Trophoblast cell (in vitro differentiated cells and primary cell): ENCODE results near the gene CENPA.

Source experiments
- DNase-seq, 2 donors: peaks; one replicate each; pipeline ENCODE4 v3.0.0-alpha.2; 2016
- H2AFZ ChIP-seq: 2 replicates; pipeline ENCODE4 v1.6.1; 2013; ENCODE audit warnings: low read length, moderate library complexity, mild to moderate bottlenecking; ENCODE audit not compliant: insufficient read depth, poor library complexity
- H2AK5ac ChIP-seq: 2 replicates; pipeline ENCODE4 v1.6.1; 2013; ENCODE audit warnings: mild to moderate bottlenecking, low read length
- H2BK120ac ChIP-seq: 2 replicates; pipeline ENCODE4 v1.6.1; 2013; ENCODE audit warnings: low read length, mild to moderate bottlenecking, moderate library complexity; ENCODE audit not compliant: insufficient read depth, poor library complexity
- H2BK12ac ChIP-seq: 2 replicates; pipeline ENCODE4 v1.6.1; 2013; ENCODE audit warnings: mild to moderate bottlenecking, low read length, moderate library complexity
- H2BK5ac ChIP-seq: 2 replicates; pipeline ENCODE4 v1.6.1; 2013; ENCODE audit warnings: low read length, low read depth, moderate library complexity, mild to moderate bottlenecking; ENCODE audit not compliant: poor library complexity
- H3K14ac ChIP-seq: 2 replicates; pipeline ENCODE4 v1.6.1; 2013; ENCODE audit warnings: mild to moderate bottlenecking, low read length
- H3K18ac ChIP-seq: 2 replicates; pipeline ENCODE4 v1.6.1; 2013; ENCODE audit warnings: mild to moderate bottlenecking, low read length
- H3K23ac ChIP-seq: 2 replicates; pipeline ENCODE4 v1.6.1; 2013; ENCODE audit warnings: low read length
- H3K27ac ChIP-seq: 2 replicates; pipeline ENCODE4 v1.5.1; 2013; ENCODE audit warnings: low read depth, mild to moderate bottlenecking, inconsistent platforms, low read length, moderate library complexity
- H3K27me3 ChIP-seq: 2 replicates; pipeline ENCODE4 v1.6.1; 2013; ENCODE audit warnings: inconsistent platforms, mild to moderate bottlenecking, low read length, moderate library complexity; ENCODE audit not compliant: insufficient read depth
- H3K36me3 ChIP-seq, 2 experiments: 1 replicate in 1 of 2; 2 replicates in 1 of 2; pipeline ENCODE4 v1.6.1; 2013; ENCODE audit warnings: low read length in 2 of 2, mild to moderate bottlenecking in 2 of 2, moderate library complexity in 1 of 2; ENCODE audit not compliant: insufficient read depth in 2 of 2, control insufficient read depth in 1 of 2
- H3K4ac ChIP-seq: 2 replicates; pipeline ENCODE4 v1.6.1; 2013; ENCODE audit warnings: low read depth, mild to moderate bottlenecking, low read length, moderate library complexity
- H3K4me1 ChIP-seq, 2 experiments: 1 replicate in 1 of 2; 2 replicates in 1 of 2; pipeline ENCODE4 v1.6.1; 2013; ENCODE audit warnings: low read length in 2 of 2, mild to moderate bottlenecking in 2 of 2, moderate library complexity in 1 of 2; ENCODE audit not compliant: insufficient read depth in 2 of 2, control insufficient read depth in 1 of 2
- H3K4me2 ChIP-seq: 2 replicates; pipeline ENCODE4 v1.6.1; 2013; ENCODE audit warnings: inconsistent platforms, mild to moderate bottlenecking, low read length, moderate library complexity
- H3K4me3 ChIP-seq: 2 replicates; pipeline ENCODE4 v1.5.1; 2013; ENCODE audit warnings: mild to moderate bottlenecking, low read depth, low read length, inconsistent platforms
- H3K79me1 ChIP-seq: one replicate; pipeline ENCODE4 v1.6.1; 2013; ENCODE audit warnings: low read length
- H3K79me2 ChIP-seq: 2 replicates; pipeline ENCODE4 v1.6.1; 2013; ENCODE audit warnings: low read length, mild to moderate bottlenecking; ENCODE audit not compliant: control insufficient read depth, insufficient read depth, poor library complexity
- H3K9ac ChIP-seq: 2 replicates; pipeline ENCODE4 v1.6.1; 2013; ENCODE audit warnings: mild to moderate bottlenecking, low read length
- H3K9me3 ChIP-seq: 2 replicates; pipeline ENCODE4 v1.6.1; 2013; ENCODE audit warnings: low read depth, mild to moderate bottlenecking, control low read depth, inconsistent platforms, low read length; ENCODE audit not compliant: insufficient read depth
- H4K12ac ChIP-seq: 2 replicates; pipeline ENCODE4 v1.6.1; 2013; ENCODE audit warnings: low read depth, mild to moderate bottlenecking, low read length, moderate library complexity
- H4K8ac ChIP-seq: 2 replicates; pipeline ENCODE4 v1.6.1; 2013; ENCODE audit warnings: low read depth, mild to moderate bottlenecking, low read length, moderate library complexity
- H4K91ac ChIP-seq: one replicate; pipeline ENCODE4 v1.6.1; 2013; ENCODE audit warnings: low read depth, mild to moderate bottlenecking, low read length, moderate library complexity
- WGBS: extraction: QIAGEN DNeasy Blood & Tissue Kit; methylation state at CpG from one replicate; pipeline ENCODE4 v1.1.7; 2013; ENCODE audit warnings: missing lambda C conversion rate; ENCODE audit not compliant: insufficient read length, insufficient coverage; ENCODE audit errors: extremely low coverage; 5-methylcytosine and 5-hydroxymethylcytosine counted together

CENPA gene

GRCh38 chr2:26756337-26756736 is 29.5 kb upstream of the CENPA start:
- whole genome bisulfite sequencing = no CpG with 5 or more reads among the region's 5 CpGs
- Histone ChIP-seq H3K79me2 (peaks cover 4% of the 10 kb centered on the region), H2AFZ (no peak overlapping the region), H2AK5ac (no peak overlapping the region), H2BK120ac (no peak overlapping the region), H3K4me3 (no peak overlapping the region), H3K23ac (no peak overlapping the region), H3K79me1 (peaks cover 11% of the 10 kb centered on the region), H3K27ac (no peak overlapping the region), H3K14ac (no peak overlapping the region), H3K9me3 (peaks cover 1% of the 10 kb centered on the region), H3K27me3 (no peaks in the 10 kb centered on the region), H4K91ac (no peak overlapping the region), H3K36me3 (no peaks in the 10 kb centered on the region), H3K4me1 (peaks cover 9 to 21% of the 10 kb centered on the region in 2 experiments), H3K9ac (no peak overlapping the region), H3K4me2 (no peak overlapping the region), H4K8ac (no peak overlapping the region), H3K18ac (no peak overlapping the region), H2BK12ac (no peak overlapping the region), H3K4ac (no peak overlapping the region), H2BK5ac (no peak overlapping the region), H4K12ac (no peak overlapping the region)
- DNase-seq = peak in 1 of 2 donors; percentile 21

GRCh38 chr2:26757873-26758789 is 27.7 kb upstream of the CENPA start:
- peak overlapping the region; percentile 94 for H3K27ac ChIP-seq
- peaks cover 4% of the 10 kb centered on the region for H3K79me2 ChIP-seq
- H3K4me3 ChIP-seq = no peak overlapping the region
- peak overlapping the region; percentile 89 for H2BK5ac ChIP-seq
- H3K27me3 ChIP-seq = no peaks in the 10 kb centered on the region
- H2AK5ac ChIP-seq = peak overlapping the region; percentile 5
- no peak overlapping the region for H3K23ac ChIP-seq
- no peaks in the 10 kb centered on the region for H3K9me3 ChIP-seq
- peaks cover 9 to 21% of the 10 kb centered on the region in 2 experiments for H3K4me1 ChIP-seq
- peak overlapping the region; percentile 86 for H2BK120ac ChIP-seq
- H3K14ac ChIP-seq = peak overlapping the region; percentile 87
- peaks cover 11% of the 10 kb centered on the region for H3K79me1 ChIP-seq
- H2AFZ ChIP-seq = peak overlapping the region; percentile 68
- peak overlapping the region; percentile 73 for H4K8ac ChIP-seq
- H4K91ac ChIP-seq = peak overlapping the region; percentile 87
- peak overlapping the region; percentile 20 for H4K12ac ChIP-seq
- H3K4ac ChIP-seq = peak overlapping the region; percentile 37
- H3K4me2 ChIP-seq = peak overlapping the region; percentile 44
- peak overlapping the region; percentile 66 for H3K18ac ChIP-seq
- peak; percentile 94 to 97 for DNase-seq
- no CpG with 5 or more reads among the region's 6 CpGs for WGBS
- H3K9ac ChIP-seq = peak overlapping the region; percentile 6
- H2BK12ac ChIP-seq = peak overlapping the region; percentile 70
- H3K36me3 ChIP-seq = no peaks in the 10 kb centered on the region

GRCh38 chr2:26758790-26759321 is 27.0 kb upstream of the CENPA start:
- no CpG with 5 or more reads among the region's 7 CpGs for WGBS
- DNase-seq = no peak
- Histone ChIP-seq H3K27me3 (no peaks in the 10 kb centered on the region), H3K4ac (peak overlapping the region; percentile 37), H3K79me2 (peaks cover 4% of the 10 kb centered on the region), H3K18ac (peak overlapping the region; percentile 66), H3K4me1 (peaks cover 9 to 21% of the 10 kb centered on the region in 2 experiments), H3K4me3 (no peak overlapping the region), H4K8ac (peak overlapping the region; percentile 73), H3K4me2 (no peak overlapping the region), H2BK12ac (peak overlapping the region; percentile 70), H3K9me3 (no peaks in the 10 kb centered on the region), H3K9ac (no peak overlapping the region), H2AK5ac (peak overlapping the region; percentile 80), H4K12ac (no peak overlapping the region), H3K79me1 (peaks cover 11% of the 10 kb centered on the region), H3K14ac (peak overlapping the region; percentile 87), H2BK5ac (peak overlapping the region; percentile 89), H3K36me3 (no peaks in the 10 kb centered on the region), H3K27ac (peak overlapping the region; percentile 94), H3K23ac (no peak overlapping the region), H2BK120ac (peak overlapping the region; percentile 87), H4K91ac (peak overlapping the region; percentile 87), H2AFZ (no peak overlapping the region)

- Histone ChIP-seq H3K9me3 (no peaks in the 10 kb centered on the region), H2AFZ (no peak overlapping the region), H2BK120ac (peak overlapping the region; percentile 15), H3K4me1 (peaks cover 9 to 21% of the 10 kb centered on the region in 2 experiments), H3K18ac (no peak overlapping the region), H3K27ac (no peak overlapping the region), H3K36me3 (no peaks in the 10 kb centered on the region), H3K23ac (no peak overlapping the region), H4K91ac (peak overlapping the region; percentile 21), H3K4me3 (no peak overlapping the region), H3K79me2 (peaks cover 10% of the 10 kb centered on the region), H4K12ac (no peak overlapping the region), H3K79me1 (peaks cover 15% of the 10 kb centered on the region), H2AK5ac (no peak overlapping the region), H2BK5ac (no peak overlapping the region), H3K4me2 (no peak overlapping the region), H3K27me3 (no peaks in the 10 kb centered on the region), H3K14ac (no peak overlapping the region), H4K8ac (no peak overlapping the region), H3K9ac (no peak overlapping the region), H3K4ac (no peak overlapping the region), H2BK12ac (peak overlapping the region; percentile 18)
- no peak for DNase-seq
- WGBS = no CpG with 5 or more reads among the region's 5 CpGs
These were observed 26.0 kb upstream of the CENPA start for GRCh38 chr2:26759845-26760244.
